ENCODE measurements around the gene NDUFA11. TPM values are rescaled to one million over a fixed set of nuclear protein-coding genes. Genes with fewer than 3 reads are reported as not detected.

NDUFA11 gene
- total RNA-seq, 1 experiment from 2014 or later: 242 TPM

GRCh38 chr19:5932609-5933262 lies 29.1 kb upstream of the NDUFA11 start:
- no peak for DNase-seq (ENCODE audit: low spot score)

- DNase-seq (ENCODE audit: low spot score): no peak
These were observed 28.6 kb upstream of the NDUFA11 start for GRCh38 chr19:5932146-5932545.

GRCh38 chr19:5931251-5931650 lies 27.7 kb upstream of the NDUFA11 start:
- no peak for DNase-seq (ENCODE audit: low spot score)

DNA sequence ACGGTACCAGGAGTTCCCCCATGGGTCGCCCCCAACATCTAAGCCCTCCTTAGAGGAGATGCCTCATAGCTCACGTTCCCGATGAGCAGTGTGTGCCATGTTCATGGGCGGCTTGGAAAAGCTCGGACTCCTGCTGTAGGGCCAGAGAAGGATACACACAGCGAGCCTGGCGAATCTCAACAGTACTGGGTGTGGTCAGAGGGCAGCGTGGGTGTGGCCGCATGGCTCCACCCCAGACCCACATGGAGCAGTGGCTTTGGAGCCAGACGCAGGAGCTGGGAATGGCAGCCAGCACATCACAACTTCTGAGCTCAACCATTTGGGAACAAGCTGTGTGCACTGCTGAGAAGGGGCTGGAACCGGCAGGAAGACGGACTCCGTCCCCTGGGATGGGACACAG lies 26.0 kb upstream of the NDUFA11 start:
- DNase-seq (ENCODE audit: low spot score): no peak

DNA sequence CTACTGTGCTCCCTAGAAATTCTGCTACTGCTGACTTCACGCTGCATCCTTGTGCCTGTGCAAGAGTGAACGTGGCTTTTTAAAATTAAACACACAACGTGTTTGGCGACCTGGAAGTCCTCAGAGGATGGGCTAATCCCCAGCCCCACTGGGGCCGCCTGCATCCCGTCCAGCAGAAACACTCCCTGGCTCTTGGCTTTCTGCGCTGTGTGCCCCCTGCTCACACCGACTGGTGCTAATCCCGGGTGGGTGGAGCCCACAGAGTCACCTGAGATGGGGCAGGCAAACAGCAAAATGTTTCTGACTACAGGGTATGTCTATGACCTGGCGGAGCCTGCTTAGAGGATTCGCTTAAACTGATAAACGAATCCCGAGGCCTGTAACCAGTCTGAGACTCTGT lies 25.6 kb upstream of the NDUFA11 start:
- DNase-seq (ENCODE audit: low spot score): no peak

DNA sequence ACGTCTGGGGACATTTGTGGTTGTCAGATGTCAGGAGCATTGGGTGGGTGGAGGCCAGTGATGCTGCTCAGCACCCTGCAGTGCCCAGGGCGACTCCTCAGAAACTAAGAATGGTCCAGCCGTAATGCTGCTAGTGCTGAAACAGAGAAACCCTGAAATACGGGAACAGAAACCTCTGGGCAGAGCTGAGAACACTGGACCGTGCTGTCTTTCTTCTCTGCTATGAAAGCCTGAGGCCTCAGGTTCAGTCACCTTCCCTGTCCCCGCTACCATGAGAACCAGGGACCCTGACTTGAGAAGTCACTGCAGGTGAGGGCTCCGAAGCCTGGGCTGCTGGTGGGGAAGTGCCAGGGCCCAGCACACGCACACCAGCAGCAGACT lies 23.8 kb upstream of the NDUFA11 start:
- no peak for DNase-seq (ENCODE audit: low spot score)

DNA sequence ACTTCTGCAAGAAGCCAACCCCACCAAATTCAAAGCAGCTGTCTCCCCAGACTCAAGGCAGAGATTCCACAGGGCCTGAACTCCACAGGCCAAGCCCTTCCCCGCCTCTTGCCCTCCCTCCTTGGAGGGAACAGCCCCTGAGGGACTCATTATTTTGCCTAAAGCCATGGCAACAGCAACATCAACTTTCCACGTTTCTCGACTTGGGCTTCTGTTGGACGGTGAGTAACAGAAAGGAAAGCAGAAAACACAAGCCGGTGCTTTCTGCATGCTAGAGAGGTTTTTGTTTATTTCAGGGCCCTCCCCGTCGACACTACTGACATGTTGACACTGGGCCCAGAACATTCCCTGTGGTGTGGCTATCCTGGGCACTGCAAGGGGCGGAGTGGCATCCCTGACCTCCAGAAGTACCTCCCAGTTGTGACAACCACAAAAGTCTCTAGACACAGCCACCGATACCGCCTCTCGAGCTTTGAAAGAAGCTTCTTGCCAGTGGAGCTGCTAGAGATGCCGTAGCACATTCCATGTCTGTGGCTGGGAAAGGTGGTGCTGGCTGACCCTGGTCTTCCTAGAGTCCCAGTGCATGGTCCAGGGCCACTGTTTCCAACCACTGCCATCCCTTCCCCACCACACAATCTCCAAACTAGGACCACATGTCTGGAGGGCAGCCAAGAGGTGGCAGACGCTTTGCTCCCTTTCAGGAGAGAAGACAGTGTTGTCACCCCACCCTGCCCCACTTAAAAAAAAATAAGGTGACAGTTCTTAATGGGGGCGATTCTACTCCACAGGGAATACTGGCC lies 23.3 kb upstream of the NDUFA11 start:
- DNase-seq (ENCODE audit: low spot score): no peak

DNA sequence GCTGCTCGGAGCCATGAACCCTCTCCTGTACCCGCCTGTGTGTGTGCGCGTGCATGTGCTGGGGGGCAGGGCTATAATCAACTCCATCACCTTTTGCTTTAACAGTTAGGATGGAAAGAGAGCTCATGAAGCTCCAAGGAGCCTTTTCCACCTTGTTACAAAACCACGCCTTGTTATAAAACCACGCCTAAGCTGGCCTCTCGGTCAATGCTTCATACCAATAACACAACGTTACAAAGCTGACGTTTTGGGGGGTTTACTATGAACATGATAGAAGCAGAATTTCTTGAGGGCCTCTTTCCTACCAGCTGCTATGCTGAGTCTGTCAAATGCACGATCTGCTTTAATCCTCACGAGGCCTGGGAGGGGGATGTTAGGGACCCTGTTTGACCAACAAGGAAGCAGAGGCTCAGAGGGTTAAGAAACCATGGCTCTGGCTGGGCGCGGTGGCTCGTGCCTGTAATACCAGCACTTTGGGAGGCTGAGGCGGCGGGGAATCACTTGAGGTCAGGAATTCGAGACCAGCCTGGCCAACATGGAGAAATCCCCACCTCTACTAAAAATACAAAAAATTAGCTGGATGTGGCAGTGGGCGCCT lies 22.3 kb upstream of the NDUFA11 start:
- DNase-seq (ENCODE audit: low spot score): no peak

- DNase-seq (ENCODE audit: low spot score): no peak
These were observed 19.8 kb upstream of the NDUFA11 start for GRCh38 chr19:5923356-5923755.

DNA sequence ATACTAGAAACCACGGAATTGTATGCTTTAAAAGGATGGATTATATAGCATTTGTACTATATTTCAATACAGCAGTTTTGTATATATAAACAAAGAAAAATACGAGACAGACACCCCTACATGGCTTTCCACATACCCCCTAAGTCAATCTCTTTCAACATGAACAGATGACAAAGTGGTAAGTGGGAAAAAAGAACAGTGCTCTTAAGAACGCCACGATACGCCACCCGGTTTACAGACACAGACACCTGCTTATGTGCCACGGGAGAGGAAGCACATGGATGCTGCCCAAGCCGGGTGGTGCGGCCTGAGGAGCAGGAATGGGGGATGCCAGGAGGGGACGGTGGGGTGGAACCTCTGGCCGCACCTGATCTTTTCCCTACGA lies 18.6 kb upstream of the NDUFA11 start:
- DNase-seq (ENCODE audit: low spot score): no peak

GRCh38 chr19:5921516-5922160 lies 18.0 kb upstream of the NDUFA11 start:
- DNase-seq (ENCODE audit: low spot score): no peak

DNA sequence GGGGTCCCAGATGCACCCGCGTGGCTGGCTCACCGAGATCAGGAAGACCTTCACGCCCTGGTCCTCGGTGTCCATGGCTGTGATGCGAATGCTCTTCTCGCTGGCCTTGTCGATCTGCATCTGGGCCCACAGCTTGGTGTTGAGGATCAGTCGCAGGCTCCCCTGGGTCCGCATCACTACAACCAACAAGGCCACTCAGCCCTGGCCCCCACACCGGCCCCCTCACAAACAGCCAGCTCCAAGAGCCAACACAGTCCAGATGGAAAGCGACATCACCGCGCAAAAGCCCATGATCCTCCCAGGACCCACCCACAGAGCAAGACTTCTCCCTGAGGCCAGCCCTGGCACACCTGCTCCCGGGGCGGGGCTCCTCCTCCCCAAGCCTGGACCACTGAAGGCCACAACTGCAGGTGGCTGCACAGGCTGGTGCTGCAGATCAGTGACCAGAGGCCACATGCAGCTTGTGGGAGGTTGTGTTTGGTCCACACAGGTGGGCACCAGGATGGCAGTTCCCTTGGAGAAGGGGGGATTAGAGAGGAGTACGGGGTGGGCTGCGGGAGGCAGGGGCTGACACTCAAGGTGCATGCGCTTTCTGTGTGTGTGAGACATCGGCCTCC lies 15.0 kb upstream of the NDUFA11 start:
- DNase-seq (ENCODE audit: low spot score): no peak

DNA sequence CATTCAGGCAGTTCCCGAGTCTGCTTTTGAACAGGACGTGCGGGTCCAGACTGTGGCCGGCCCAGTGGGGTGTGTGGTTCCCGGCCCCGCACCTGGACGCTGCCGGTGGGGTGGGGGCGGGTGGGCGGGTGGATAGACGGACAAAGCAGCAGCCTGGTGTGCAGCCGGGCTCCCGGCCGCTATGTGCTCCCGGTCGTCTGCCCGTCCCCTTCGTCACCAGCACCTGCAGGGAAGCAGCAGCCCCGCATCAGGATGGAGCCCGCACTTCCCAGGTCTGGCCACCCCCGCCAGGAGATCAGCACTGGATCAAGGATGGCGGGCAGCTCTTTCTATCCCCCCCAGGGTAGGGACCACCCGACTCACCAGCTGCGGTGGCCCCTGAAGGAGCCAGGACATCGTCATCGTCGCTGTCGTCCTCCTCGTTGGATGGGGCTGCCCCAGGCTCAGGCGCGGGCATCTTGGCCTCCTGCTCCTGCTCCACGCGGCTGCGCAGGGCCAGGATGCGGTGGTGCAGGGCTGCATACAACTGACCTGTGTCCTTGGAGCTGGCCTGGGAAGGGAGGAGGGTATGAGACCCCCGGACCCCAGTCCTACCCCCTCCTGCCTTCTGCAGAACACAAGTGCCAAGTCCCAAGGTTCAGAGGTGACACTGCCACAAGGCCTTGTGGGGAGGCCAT lies 14.0 kb upstream of the NDUFA11 start:
- no peak for DNase-seq (ENCODE audit: low spot score)

DNA sequence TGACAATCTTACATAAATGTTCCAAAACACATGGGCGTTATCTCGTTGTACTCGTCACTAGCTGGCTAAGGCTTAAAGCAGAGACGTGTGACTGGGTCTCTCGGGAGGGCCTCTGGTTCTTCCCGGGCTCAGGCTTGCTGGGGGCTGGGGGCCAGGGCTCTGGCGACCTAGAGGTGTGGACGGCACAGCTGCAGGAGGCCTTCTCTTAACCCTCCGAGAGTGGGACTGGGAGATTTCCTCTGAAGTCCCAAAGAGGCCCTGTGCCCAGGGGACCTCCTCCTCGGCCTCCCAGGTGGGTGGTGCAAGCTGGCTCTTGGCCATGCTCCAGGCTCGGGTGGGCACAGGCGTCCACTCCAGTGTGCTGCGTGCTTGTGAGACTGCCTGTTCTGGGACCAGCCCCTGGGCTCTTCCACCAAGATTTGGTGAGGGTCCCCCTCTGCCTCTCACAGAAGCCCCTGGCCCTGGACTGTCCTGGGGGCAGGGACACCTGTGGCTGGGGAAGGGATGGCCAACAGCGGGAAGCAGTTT lies 12.7 kb upstream of the NDUFA11 start:
- no peak for DNase-seq (ENCODE audit: low spot score)

DNA sequence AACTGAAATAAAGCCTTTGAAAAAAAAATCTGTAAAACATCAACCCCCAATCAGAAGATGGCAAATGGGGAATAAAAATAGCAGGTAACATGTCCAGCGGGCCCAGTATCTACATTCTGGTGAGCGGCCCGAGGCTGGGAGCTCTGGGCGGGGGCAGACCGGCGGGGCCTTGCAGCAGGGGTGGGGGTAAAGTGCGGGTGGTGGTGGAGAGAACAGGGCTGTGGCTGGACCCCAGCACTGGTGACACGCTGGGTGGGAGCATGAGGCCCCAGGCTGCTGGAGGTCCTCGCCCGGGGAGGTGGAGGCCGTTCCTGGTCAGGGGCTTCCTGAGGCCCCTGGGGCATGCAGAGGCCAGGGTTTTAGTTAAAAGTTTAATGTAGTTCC lies 12.2 kb upstream of the NDUFA11 start:
- DNase-seq (ENCODE audit: low spot score): no peak

- no peak for DNase-seq (ENCODE audit: low spot score)
These were observed 11.6 kb upstream of the NDUFA11 start for GRCh38 chr19:5914946-5915781.

DNA sequence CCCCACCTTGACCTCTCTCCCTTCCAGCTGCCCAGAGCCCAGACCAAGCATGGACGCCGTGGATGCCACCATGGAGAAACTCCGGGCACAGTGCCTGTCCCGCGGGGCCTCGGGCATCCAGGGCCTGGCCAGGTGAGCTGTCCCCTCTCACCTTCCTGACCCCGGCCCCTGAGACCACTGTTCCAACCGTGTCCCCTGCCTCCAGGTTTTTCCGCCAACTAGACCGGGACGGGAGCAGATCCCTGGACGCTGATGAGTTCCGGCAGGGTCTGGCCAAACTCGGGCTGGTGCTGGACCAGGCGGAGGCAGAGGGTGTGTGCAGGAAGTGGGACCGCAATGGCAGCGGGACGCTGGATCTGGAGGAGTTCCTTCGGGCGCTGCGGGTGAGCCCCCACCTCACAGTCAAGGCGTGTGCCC lies 10.8 kb upstream of the NDUFA11 start:
- no peak for DNase-seq (ENCODE audit: low spot score)

- peak; percentile 95 for DNase-seq (ENCODE audit: low spot score)
These were observed 10.3 kb upstream of the NDUFA11 start, which contains the start of gene CAPS for GRCh38 chr19:5913739-5914357. TSS of gene CAPS (plus strand) at chr19:5914254. CDS start at chr19:5914407, 153 bp downstream.

DNA sequence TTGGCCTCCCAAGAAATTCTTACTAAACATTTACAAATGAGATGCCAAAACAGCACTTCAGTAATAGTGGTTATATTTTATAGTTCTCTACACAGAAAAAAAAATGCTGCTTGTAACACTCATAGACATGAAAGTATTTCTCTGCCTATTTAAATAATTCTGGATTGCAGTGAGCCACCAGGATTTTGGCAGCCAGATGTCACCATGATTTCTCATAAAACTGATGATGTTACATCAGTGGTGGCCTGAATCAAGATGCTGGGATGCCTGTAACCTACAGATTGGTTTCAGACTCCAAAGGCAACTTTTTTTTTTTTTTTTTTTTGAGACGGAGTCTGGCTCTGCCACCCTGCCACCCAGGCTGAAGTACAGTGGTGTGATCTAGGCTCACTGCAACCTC lies 7.8 kb upstream of the NDUFA11 start:
- DNase-seq (ENCODE audit: low spot score): no peak

- no peak for DNase-seq (ENCODE audit: low spot score)
These were observed 7.0 kb upstream of the NDUFA11 start for GRCh38 chr19:5910638-5910907.

Measured in A172 (cell line).